Left cardiac atrium (tissue), 4 donors: Measurements from ENCODE around the gene CSRP2. TPM values are rescaled to one million over a fixed set of nuclear protein-coding genes. Genes with fewer than 3 reads are reported as not detected.

Experiments used
- ATAC-seq, 2 donors: fragments of 200-7000 bp; cut with Tn5 transposase; one replicate each; pipeline ENCODE4 v1.9.1; 2020; ENCODE audit warnings: mild to moderate bottlenecking in 2 of 2, moderate library complexity in 2 of 2
- DNase-seq: peaks from one replicate; pipeline ENCODE4 v3.0.0-alpha.2; 2020
- intact Hi-C, 2 donors: fragments of 100-400 bp; cut with DNase I; formaldehyde crosslinking; loops; one replicate each; pipeline versions ENCODE4 v1.14.1 to v1.15.1; 2022 to 2023
- total RNA-seq, 2 donors: library from RNA; stranded (reverse); fragmentation: NEBNext Ultra II Directional; extraction: Animal tissue kit (Norgen Biotek cat#: 25700); gene quantifications; one replicate each; pipeline ENCODE4 v1.2.1, GENCODE V29; 2021
- donor health status: DM: no; HTN: yes; CAD: no.
- donor health status: DM: no; HTN: yes; CAD: no; lungs with severe emphysema.
- donor health status: DM: yes; HTN: yes; CAD: no.
- donor health status: Dilated cardiomyopathy.

The CSRP2 gene
- total RNA-seq, 2 donors from 2014 or later = 11.6 to 20.5 TPM

GRCh38 chr12:76898442-76898841, 19.6 kb upstream of the CSRP2 start:
- peak; percentile 38 to 93 for ATAC-seq
- intact Hi-C loops = no loop called here
- no peak for DNase-seq

GRCh38 chr12:76896274-76896673, 17.5 kb upstream of the CSRP2 start:
- intact Hi-C loops = no loop called here
- DNase-seq = no peak
- ATAC-seq = no peak

DNA sequence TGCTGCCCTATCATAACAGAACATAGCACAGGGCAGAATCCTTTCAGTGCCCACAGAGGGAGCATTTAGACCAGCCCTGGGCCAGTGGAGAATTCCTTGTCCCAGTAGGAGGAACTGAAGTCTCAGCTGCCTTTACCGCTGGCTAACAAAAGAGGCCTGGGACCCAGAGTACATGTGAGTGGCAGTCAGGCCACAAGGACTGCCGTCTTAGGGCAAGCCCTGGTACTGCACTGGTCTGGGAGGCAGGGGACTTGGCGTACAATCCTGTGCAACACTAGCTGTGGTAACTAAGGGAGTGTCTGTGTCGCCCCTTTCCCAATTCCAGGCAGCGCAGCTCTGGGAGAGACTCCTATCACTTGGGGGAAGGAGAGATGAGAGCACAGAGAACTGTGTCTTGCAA, 17.0 kb upstream of the CSRP2 start:
- DNase-seq = no peak
- intact Hi-C loops = no loop called here
- ATAC-seq = no peak

GRCh38 chr12:76891609-76892008, 12.8 kb upstream of the CSRP2 start:
- intact Hi-C loops = no loop called here
- no peak for ATAC-seq
- DNase-seq = no peak

- DNase-seq (no peak), ATAC-seq (no peak)
- intact Hi-C loops = no loop called here
These were observed 11.6 kb upstream of the CSRP2 start for GRCh38 chr12:76890151-76891143.

DNA sequence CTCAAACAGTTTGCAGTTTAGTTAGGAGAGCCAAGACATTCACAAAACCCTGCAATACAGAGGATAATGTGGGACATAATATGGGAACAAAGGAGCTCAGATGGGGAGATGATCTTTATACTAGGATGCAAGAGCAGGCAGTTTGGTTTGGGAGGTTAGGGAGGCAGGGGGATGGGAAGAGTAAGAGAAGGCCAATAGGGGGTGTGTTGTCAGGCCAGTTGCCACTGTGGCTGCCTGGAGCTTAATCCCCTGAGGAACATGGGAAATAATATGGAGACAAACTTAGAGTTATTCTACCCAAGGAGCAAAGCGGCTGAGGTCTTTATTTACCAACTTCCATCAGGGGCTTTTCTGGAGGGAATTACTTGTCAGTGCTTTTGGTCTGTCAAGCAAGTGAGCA, 10.0 kb upstream of the CSRP2 start:
- DNase-seq (no peak), ATAC-seq (no peak)
- intact Hi-C loops = no loop called here

- intact Hi-C loops = no loop called here
- peak; percentile 67 for DNase-seq
These were observed 5.0 kb upstream of the CSRP2 start for GRCh38 chr12:76883811-76884210.

DNA sequence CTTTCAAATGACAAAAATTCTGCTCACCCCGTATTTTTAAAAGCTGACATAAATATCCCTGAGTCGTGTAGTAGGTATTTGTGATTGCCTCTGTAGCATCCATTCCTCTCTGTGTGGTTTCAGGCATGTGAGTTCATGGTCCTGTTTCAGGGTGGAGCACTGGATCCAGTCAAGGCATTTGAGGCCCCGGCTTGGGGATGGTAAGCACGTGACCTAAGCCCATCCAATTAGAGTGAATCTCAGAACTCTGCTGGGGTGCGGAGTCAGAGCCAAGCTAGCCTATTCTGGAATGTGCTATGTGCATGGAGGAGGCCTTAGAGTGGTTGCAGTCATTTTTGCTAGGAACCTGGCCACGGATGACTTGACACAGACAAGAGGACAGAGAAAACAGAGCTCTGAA, 4.3 kb upstream of the CSRP2 start:
- intact Hi-C loops = no loop called here
- ATAC-seq (no peak), DNase-seq (no peak)

More at GRCh38 chr12:76883811-76884210, 5.0 kb upstream of the CSRP2 start:
- ATAC-seq = peak; percentile 50 to 64

GRCh38 chr12:76882367-76882766, 3.5 kb upstream of the CSRP2 start:
- DNase-seq (no peak), ATAC-seq (no peak)
- intact Hi-C loops = no loop called here

GRCh38 chr12:76881142-76881541, 2.3 kb upstream of the CSRP2 start:
- no peak for DNase-seq
- intact Hi-C loops = no loop called here
- no peak for ATAC-seq

DNA sequence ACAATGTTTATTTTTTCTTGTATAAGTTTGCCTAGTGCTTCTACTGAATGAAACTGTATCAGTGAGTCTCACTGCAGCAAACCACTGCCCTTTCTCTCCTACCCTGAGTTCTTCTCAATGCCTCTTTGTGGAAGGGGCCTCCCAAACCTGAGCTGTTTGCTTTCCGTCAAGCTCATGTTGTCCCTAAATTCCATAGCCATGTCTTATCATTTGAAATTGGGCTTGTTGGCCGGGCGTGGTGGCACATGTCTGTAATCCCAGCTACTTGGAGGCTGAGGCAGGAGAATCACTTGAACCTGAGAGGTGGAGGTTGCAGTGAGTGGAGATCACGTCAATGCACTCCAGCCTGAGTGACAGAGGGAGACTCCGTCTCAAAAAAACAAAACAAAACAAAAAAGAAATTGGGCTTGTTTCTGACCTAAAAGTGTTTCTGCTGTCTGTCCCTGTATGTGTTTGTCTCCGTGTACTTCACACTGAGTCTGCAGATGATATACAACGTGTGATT, 1.8 kb upstream of the CSRP2 start:
- intact Hi-C loops = no loop called here
- ATAC-seq (no peak), DNase-seq (no peak)

GRCh38 chr12:76879710-76880518, 1.1 kb upstream of the CSRP2 start:
- intact Hi-C loops = no loop called here
- DNase-seq (no peak), ATAC-seq (no peak)

DNA sequence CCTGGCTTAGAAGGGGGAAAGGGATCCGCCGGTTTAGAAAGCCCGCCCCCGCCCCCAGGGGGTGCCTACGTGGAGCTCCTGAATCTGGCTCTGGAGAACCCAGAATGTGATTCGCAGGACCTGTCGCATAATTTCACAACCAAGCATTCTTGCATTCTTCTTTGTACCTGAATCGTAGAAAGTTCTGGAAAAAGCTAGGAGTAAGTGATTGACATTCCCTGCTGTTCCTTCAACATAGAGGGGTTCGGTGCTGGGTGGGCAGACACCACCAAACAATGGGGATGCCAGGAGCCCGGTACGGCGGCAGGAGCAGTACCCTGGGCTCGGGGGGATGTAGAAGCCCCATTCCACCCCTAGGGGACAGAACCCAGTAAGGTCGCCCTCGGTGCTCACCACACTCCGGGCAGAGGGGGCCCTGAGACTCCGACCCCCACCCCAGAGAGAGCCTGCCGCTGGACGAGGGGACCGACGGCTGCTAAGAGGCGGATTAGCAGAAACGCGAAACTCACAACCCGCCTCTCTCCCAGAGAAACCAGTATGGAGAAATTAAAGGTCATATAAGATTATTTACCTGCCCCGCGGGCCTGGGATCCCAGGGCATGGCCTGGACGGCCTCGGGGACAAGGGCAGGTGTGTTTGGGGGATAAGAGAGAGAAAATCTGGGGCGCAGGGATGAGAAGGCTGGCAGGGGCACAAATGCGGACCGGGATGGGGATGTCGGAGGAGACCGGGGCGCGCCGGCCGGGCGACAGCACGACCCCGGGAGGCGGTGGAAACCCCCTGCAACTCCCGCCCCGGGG, 520 bp downstream of the CSRP2 start:
- DNase-seq (peak; percentile 36), ATAC-seq (peak; percentile 7 to 29)
- intact Hi-C loops = no loop called here

DNA sequence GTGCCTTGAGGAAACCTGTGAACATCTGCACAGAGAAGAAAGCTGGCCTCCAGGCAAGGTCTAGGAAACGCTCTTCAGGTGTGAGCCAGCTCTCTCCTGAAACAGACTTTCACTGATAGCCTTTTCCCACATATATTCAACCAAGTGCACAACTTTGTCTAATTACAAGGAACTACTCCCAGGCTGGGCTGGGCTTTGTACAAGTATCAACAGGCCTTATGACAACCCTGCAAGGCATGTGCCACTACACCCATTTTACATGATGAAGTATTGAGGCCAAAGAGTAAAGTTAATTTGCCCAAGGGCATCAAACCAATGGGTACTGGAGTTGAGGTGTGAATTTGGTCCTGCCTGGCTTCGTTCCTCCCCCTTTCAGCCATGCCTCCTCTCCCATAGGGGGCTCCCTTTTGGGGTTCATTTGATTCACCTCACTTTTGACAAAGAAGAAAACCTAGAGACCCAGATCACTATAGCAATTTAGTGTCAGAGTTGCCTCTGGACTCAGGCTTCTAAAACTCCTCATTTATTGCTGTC, 2.1 kb downstream of the CSRP2 start:
- DNase-seq = no peak
- intact Hi-C loops = no loop called here
- no peak for ATAC-seq

- no peak for DNase-seq
- intact Hi-C loops = no loop called here
- ATAC-seq = no peak
These were observed 4.2 kb downstream of the CSRP2 start for GRCh38 chr12:76874491-76875190.

- intact Hi-C loops = no loop called here
These were observed 4.8 kb downstream of the CSRP2 start for GRCh38 chr12:76874027-76874426.

DNA sequence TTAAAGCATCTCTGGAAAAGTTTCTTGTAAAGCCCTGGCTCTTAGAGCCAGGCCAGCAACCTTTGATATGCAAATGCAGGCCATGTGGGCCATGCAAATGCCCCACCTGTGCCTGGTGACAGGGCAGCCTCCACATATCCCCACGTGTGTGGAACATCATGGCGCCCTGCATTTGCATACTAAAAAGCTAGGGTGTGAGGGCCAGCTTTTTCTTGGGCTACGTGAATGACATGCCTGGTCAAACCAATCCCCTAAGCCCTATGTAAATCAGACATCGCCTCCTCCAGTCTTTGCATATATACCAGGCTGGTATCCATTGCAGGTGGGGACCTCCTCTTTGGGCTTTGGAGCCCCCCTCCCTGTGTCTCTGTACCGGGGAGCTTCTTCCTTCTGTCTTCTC, 6.4 kb downstream of the CSRP2 start:
- DNase-seq (no peak), ATAC-seq (no peak)
- intact Hi-C loops = no loop called here

More at GRCh38 chr12:76874027-76874426, 4.8 kb downstream of the CSRP2 start:
- DNase-seq (no peak), ATAC-seq (no peak)

DNA sequence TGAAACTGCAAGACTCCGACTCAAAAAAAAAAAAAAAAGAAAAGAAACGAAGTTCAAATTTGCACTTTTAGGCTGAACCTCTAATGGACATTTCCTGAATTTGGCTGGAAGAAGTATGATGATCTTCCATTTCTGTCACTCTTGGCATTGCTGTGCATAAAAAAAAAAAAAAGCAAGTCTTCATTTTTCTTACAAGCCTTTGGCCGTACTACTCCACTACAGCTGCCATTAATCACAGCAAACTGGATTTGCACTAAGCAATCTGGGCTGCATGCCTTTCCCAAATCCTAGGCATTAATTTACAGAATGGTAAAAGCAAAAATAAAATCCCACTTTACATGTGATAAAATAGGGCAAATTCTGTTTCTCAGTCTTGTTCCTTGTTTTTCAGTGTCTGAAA, 7.1 kb downstream of the CSRP2 start:
- DNase-seq (no peak), ATAC-seq (no peak)
- intact Hi-C loops = no loop called here
